SK-N-SH treated with all-trans-retinoic acid at 6 μM for 48 hours (cell line): ENCODE measurements around the gene MRPL51.

Experiments used
- ATAC-seq: fragments of 200-7000 bp; cut with Tn5 transposase; 3 replicates; pipeline ENCODE4 v1.9.1; 2020; ENCODE audit warnings: mild to moderate bottlenecking, moderate library complexity
- BACH2 ChIP-seq: fragments of 250-450 bp; sonication (Bioruptor Pico); IDR thresholded peaks from 2 replicates; pipeline ENCODE4 v1.9.0; 2021; ENCODE audit warnings: mild to moderate bottlenecking, borderline replicate concordance
- CREB5 ChIP-seq: fragments of 250-450 bp; sonication (Bioruptor Pico); IDR thresholded peaks from 2 replicates; pipeline ENCODE4 v1.5.1; 2020; ENCODE audit warnings: low read depth, mild to moderate bottlenecking, moderate library complexity
- CSDC2 ChIP-seq: fragments of 250-450 bp; sonication (Bioruptor Pico); IDR thresholded peaks from 2 replicates; pipeline ENCODE4 v1.5.0; 2020; ENCODE audit warnings: mild to moderate bottlenecking, moderate library complexity
- CSRNP3 ChIP-seq: fragments of 250-450 bp; sonication (Bioruptor Pico); IDR thresholded peaks from 2 replicates; pipeline ENCODE4 v1.5.1; 2021; ENCODE audit warnings: mild to moderate bottlenecking, moderate library complexity
- ESRRG ChIP-seq: fragments of 250-450 bp; sonication (Bioruptor Pico); IDR thresholded peaks from 2 replicates; pipeline ENCODE4 v1.6.1; 2021; ENCODE audit warnings: mild to moderate bottlenecking
- GLIS3 ChIP-seq: fragments of 250-450 bp; sonication (Bioruptor Pico); IDR thresholded peaks from 2 replicates; pipeline ENCODE4 v1.5.0; 2020; ENCODE audit warnings: mild to moderate bottlenecking, moderate library complexity
- ISL1 ChIP-seq: fragments of 250-450 bp; sonication (Bioruptor Pico); IDR thresholded peaks from 2 replicates; pipeline ENCODE4 v2.1.2; 2022; ENCODE audit warnings: mild to moderate bottlenecking, moderate library complexity
- OSR1 ChIP-seq: fragments of 250-450 bp; sonication (Bioruptor Pico); IDR thresholded peaks from 2 replicates; pipeline ENCODE4 v1.8.0; 2022; ENCODE audit warnings: moderate library complexity, mild to moderate bottlenecking, inconsistent platforms
- PATZ1 ChIP-seq: fragments of 250-450 bp; sonication (Bioruptor Pico); IDR thresholded peaks from 2 replicates; pipeline ENCODE4 v1.8.0; 2020; ENCODE audit warnings: mild to moderate bottlenecking, moderate library complexity, borderline replicate concordance
- POU6F1 ChIP-seq: fragments of 250-450 bp; sonication (Bioruptor Pico); IDR thresholded peaks from 2 replicates; pipeline ENCODE4 v1.8.0; 2021; ENCODE audit warnings: low read depth, mild to moderate bottlenecking, moderate library complexity, borderline replicate concordance
- RARB ChIP-seq: fragments of 250-450 bp; sonication (Bioruptor Pico); IDR thresholded peaks from 2 replicates; pipeline ENCODE4 v1.8.0; 2021; ENCODE audit warnings: mild to moderate bottlenecking, moderate library complexity
- TOX ChIP-seq: fragments of 250-450 bp; sonication (Bioruptor Pico); IDR thresholded peaks from 2 replicates; pipeline ENCODE4 v1.8.0; 2021; ENCODE audit warnings: mild to moderate bottlenecking, moderate library complexity, borderline replicate concordance
- TSHZ2 ChIP-seq: fragments of 250-450 bp; sonication (Bioruptor Pico); IDR thresholded peaks from 2 replicates; pipeline ENCODE4 v1.5.0; 2020; ENCODE audit warnings: mild to moderate bottlenecking, moderate library complexity
- ZFP3 ChIP-seq: fragments of 250-450 bp; sonication (Bioruptor Pico); IDR thresholded peaks from 2 replicates; pipeline ENCODE4 v1.5.0; 2020; ENCODE audit warnings: mild to moderate bottlenecking, moderate library complexity
- ZNF8 ChIP-seq: fragments of 450-650 bp; formaldehyde crosslinking; IDR thresholded peaks from 2 replicates; pipeline ENCODE4 v1.5.0; 2020; ENCODE audit warnings: mild to moderate bottlenecking, moderate library complexity

MRPL51 gene

GRCh38 chr12:6535960-6536847 is 43.1 kb upstream of the MRPL51 start (continued):
- no peak for TF ChIP-seq CREB5
- TF ChIP-seq ESRRG, result no peak

GRCh38 chr12:6535697-6535946 is 42.6 kb upstream of the MRPL51 start:
- no peak for TF ChIP-seq CSDC2 (CRISPR knock-in tag)
- TF ChIP-seq RARB (CRISPR knock-in tag), result no peak
- TF ChIP-seq ZNF8 (CRISPR knock-in tag), result no peak
- TF ChIP-seq TOX (CRISPR knock-in tag), result no peak
- TF ChIP-seq CREB5, result no peak
- no peak for TF ChIP-seq POU6F1 (CRISPR knock-in tag)
- no peak for TF ChIP-seq OSR1 (CRISPR knock-in tag)
- no peak for TF ChIP-seq BACH2 (CRISPR knock-in tag)
- no peak for TF ChIP-seq GLIS3 (CRISPR knock-in tag)
- TF ChIP-seq TSHZ2 (CRISPR knock-in tag), result no peak
- no peak for ATAC-seq

GRCh38 chr12:6534945-6535696 is 42.1 kb upstream of the MRPL51 start:
- TF ChIP-seq ZNF8 (CRISPR knock-in tag) (0 out of 2 replicates have a peak, but pooled peaks have one; percentile 12), POU6F1 (CRISPR knock-in tag) (no peak)
- ATAC-seq, result peak; percentile 0

- TF ChIP-seq RARB (CRISPR knock-in tag) (no peak), CSRNP3 (CRISPR knock-in tag) (no peak), PATZ1 (CRISPR knock-in tag) (no peak), BACH2 (CRISPR knock-in tag) (no peak), ZFP3 (CRISPR knock-in tag) (no peak), ISL1 (CRISPR knock-in tag) (no peak), POU6F1 (CRISPR knock-in tag) (no peak)
- ATAC-seq, result no peak
Observed at GRCh38 chr12:6534695-6534944, 41.6 kb upstream of the MRPL51 start.
